Kidney epithelial cell (primary cell): Measurements from ENCODE around the gene ARAP1. TPM values are rescaled to one million over a fixed set of nuclear protein-coding genes. Genes with fewer than 3 reads are reported as not detected.

ENCODE experiments used
- DNase-seq: peaks from one replicate; pipeline ENCODE4 v3.0.0-alpha.2; 2010; ENCODE audit warnings: low read depth
- H3K27me3 ChIP-seq: 2 replicates; pipeline ENCODE4 v1.6.0; 2011; ENCODE audit warnings: low read length; ENCODE audit not compliant: control insufficient read depth, insufficient read depth
- H3K36me3 ChIP-seq: 2 replicates; pipeline ENCODE4 v1.5.1; 2011; ENCODE audit warnings: low read length; ENCODE audit not compliant: control insufficient read depth, insufficient read depth
- H3K4me3 ChIP-seq: 2 replicates; pipeline ENCODE4 v1.5.1; 2011; ENCODE audit warnings: low read depth, mild to moderate bottlenecking, control low read depth, low read length
- total RNA-seq: library from RNA; depleted of rRNA; stranded (reverse); fragments of >200 nt; gene quantifications from 2 replicates; pipeline ENCODE4 v1.2.3, GENCODE V29; 2015
- TF ChIP-seq, protein P1 (sequence below): IDR thresholded peaks from 2 replicates; pipeline ENCODE4 v1.5.1; 2011; ENCODE audit warnings: mild to moderate bottlenecking, moderate library complexity, low read length, control low read depth, inconsistent platforms; ENCODE audit not compliant: insufficient read depth, poor library complexity, severe bottlenecking

ARAP1 gene
- total RNA-seq, 1 donor from 2014 or later = 97.1 TPM

DNA sequence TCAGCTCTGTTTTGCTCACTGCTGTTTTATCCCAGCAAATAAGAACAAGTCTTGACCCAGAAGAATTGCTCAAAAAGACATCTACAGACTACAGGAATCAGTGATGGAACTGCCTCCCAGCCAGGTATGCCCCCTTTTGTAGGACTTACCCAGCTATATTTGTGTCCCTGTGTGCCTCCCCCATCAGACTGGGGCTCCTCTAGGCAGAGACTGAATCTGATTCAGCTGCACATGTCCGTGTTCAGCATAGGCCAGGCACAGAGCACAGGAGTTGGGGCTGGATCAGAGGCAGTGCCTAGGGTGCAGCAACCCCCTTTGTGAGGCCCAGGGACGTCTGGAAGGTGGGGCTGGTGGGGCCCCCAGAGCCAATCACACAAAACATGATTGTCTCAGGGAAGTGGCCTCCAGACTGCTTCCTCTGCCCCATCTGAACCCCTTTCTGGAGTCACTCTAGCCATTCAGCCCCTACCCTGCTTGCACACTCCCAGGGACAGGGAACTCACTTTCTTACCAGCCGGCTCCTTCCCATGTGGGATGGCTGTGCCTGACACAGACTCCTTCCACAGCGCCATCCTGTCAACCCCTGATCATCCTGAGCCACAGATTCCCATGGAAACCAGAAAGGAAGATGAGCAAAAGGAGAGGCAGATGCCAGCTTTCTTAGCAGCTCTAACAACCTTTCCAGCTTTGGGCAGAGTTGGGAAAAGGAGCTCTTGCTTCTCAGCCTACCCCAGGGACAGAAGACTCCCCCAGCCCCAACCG, 102.8 kb downstream of the ARAP1 start:
- H3K4me3 ChIP-seq = no peak overlapping the region
- TF ChIP-seq, protein P1, sequence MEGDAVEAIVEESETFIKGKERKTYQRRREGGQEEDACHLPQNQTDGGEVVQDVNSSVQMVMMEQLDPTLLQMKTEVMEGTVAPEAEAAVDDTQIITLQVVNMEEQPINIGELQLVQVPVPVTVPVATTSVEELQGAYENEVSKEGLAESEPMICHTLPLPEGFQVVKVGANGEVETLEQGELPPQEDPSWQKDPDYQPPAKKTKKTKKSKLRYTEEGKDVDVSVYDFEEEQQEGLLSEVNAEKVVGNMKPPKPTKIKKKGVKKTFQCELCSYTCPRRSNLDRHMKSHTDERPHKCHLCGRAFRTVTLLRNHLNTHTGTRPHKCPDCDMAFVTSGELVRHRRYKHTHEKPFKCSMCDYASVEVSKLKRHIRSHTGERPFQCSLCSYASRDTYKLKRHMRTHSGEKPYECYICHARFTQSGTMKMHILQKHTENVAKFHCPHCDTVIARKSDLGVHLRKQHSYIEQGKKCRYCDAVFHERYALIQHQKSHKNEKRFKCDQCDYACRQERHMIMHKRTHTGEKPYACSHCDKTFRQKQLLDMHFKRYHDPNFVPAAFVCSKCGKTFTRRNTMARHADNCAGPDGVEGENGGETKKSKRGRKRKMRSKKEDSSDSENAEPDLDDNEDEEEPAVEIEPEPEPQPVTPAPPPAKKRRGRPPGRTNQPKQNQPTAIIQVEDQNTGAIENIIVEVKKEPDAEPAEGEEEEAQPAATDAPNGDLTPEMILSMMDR = no peak
- no peaks in the 10 kb centered on the region for H3K36me3 ChIP-seq
- peaks cover 7% of the 10 kb centered on the region for H3K27me3 ChIP-seq
- no peak for DNase-seq

DNA sequence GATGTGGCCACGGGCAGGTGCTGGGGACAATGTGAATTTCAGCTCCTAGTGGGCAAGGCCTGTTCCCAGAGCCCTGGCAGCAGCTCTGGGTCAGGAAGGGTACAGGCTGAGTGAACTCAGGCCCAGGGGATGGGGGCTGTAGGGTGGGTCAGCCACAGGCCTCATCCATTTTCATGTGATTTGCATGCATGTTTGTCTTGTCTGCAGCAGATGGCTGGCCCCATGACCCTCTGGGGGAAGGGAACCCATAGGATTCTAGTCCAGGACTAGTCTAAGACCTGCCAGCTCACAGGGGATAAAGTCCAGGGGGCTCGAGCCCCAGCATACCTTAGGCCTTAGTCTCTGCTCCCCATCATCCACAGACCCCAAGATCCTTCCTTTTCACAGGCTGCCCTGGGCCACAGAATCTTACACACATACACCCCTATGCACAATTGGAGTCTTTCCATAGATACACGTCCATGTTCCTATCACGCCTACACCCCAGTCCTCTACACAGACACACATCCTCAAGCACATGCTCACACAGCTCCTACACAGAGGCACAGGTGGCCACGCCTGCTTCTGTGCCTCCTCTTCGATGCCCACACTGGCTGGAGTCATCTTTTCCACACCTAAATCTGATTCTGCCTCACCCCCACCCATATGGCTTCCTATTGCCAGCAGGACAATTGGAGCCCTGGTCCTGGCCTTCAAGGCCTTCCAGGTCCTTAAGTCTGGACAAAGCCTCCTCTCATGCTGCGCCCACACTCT, 103.6 kb downstream of the ARAP1 start:
- H3K4me3 ChIP-seq = no peak overlapping the region
- H3K36me3 ChIP-seq = no peaks in the 10 kb centered on the region
- DNase-seq = no peak
- TF ChIP-seq, protein P1 = no peak
- peaks cover 7% of the 10 kb centered on the region for H3K27me3 ChIP-seq

DNA sequence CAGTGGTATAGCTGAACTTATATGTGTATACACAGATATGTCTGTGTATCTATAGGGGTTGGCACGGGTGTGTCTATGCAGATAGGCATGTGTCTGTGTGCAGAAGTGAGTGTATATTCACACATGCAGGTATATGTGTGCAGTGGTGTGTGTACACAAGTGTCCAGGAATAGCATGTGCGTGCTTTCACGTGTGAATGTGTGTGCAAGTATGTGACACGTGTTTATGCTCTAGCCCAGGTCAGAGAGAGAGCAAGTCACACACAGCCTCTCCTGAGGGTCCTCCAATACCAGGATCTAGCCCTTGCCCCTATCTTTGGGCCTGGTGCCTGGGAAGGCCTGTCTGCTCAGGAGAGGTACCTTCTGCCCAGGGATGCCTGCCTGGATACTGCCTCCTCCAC, 104.3 kb downstream of the ARAP1 start:
- TF ChIP-seq, protein P1 = no peak
- DNase-seq = no peak
- H3K4me3 ChIP-seq = no peak overlapping the region
- peaks cover 7% of the 10 kb centered on the region for H3K27me3 ChIP-seq
- no peaks in the 10 kb centered on the region for H3K36me3 ChIP-seq

DNA sequence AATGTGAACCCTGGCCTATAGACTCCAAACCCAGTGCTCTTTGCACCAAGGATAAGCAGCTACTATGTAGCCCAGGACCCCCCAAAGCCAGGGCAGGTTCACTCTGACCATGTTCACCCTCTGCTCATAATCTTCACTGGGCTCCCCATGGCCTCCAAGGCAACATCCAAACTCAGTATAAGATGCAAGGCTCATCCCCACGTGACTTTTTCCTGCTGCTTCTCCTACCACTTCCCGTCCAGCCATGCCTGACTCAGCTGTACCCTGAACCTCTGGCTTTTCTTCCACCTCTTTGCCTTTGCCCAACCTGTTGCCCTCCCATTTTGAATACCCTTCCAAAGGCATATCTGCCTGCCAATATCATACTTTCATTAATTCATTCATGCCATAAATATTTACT, 105.7 kb downstream of the ARAP1 start:
- Histone ChIP-seq H3K4me3 (no peak overlapping the region), H3K27me3 (peaks cover 10% of the 10 kb centered on the region), H3K36me3 (no peaks in the 10 kb centered on the region)
- TF ChIP-seq, protein P1 = no peak
- no peak for DNase-seq

DNA sequence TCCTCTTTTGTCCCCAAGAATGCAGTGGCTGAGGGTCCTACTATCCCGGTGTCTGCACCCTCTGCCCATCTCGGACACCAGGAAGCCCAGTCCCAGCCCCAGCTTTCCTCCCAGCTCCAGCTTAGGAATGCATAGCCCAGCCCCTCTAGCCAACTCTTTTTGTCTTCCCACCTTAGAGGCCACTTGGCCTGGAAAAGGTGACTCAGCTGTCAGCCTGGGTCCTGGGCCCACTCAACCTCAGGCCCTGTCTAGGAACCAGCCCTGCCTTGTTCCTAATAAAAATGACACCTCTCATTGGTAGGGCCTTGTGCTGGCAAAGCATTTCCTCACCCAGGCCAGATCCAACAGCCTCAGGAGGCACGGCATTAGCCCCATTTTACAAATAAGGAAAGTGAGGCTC, 106.2 kb downstream of the ARAP1 start:
- TF ChIP-seq, protein P1 = no peak
- peaks cover 14% of the 10 kb centered on the region for H3K27me3 ChIP-seq
- H3K36me3 ChIP-seq = no peaks in the 10 kb centered on the region
- DNase-seq = no peak
- no peak overlapping the region for H3K4me3 ChIP-seq
